ENCODE measurements around the gene MRPL20.

DNA sequence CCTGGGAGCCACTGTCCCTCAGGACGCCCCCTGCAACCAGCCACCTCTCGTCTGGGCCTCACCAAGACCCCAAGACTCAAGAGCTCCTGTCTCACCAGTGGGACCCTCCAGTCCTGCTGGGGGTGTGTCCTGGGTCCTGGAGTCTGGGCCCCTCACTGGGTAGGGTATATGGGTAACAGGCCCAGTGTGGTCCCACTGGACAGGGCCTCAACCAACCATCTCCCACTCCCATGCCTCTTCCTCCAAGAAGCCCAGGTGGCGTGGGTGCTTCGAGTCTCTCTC lies 27.7 kb upstream of the MRPL20 start:
- TF ChIP-seq EZH2phosphoT487 (IDR thresholded peaks at IDR 0.05; ENCODE audit: borderline replicate concordance, low read depth) (no peak), POLR2AphosphoS5 (IDR thresholded peaks at IDR 0.05; ENCODE audit: low read depth, low read length) (no peak), YY1 (IDR thresholded peaks at IDR 0.05; ENCODE audit: low read depth) (no peak), RFX5 (IDR thresholded peaks at IDR 0.05; ENCODE audit: low read length) (no peak), EP300 (IDR thresholded peaks at IDR 0.05; ENCODE audit: borderline replicate concordance in 1 of 2, low read depth in 1 of 2, low read length in 1 of 2) (no peak), GATA2 (CRISPR knock-in tag; IDR thresholded peaks at IDR 0.05) (no peak), CHD2 (IDR thresholded peaks at IDR 0.05; ENCODE audit: low read length, partially characterized antibody) (no peak)
- TF ChIP-seq, protein P1, sequence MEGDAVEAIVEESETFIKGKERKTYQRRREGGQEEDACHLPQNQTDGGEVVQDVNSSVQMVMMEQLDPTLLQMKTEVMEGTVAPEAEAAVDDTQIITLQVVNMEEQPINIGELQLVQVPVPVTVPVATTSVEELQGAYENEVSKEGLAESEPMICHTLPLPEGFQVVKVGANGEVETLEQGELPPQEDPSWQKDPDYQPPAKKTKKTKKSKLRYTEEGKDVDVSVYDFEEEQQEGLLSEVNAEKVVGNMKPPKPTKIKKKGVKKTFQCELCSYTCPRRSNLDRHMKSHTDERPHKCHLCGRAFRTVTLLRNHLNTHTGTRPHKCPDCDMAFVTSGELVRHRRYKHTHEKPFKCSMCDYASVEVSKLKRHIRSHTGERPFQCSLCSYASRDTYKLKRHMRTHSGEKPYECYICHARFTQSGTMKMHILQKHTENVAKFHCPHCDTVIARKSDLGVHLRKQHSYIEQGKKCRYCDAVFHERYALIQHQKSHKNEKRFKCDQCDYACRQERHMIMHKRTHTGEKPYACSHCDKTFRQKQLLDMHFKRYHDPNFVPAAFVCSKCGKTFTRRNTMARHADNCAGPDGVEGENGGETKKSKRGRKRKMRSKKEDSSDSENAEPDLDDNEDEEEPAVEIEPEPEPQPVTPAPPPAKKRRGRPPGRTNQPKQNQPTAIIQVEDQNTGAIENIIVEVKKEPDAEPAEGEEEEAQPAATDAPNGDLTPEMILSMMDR (IDR thresholded peaks at IDR 0.05), result no peak
- TF ChIP-seq, protein P2, sequence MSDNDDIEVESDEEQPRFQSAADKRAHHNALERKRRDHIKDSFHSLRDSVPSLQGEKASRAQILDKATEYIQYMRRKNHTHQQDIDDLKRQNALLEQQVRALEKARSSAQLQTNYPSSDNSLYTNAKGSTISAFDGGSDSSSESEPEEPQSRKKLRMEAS (IDR thresholded peaks at IDR 0.05; ENCODE audit: low read depth), result no peak

All from SK-N-SH (cell line).